ENCODE measurements around the gene PC. TPM values are rescaled to one million over a fixed set of nuclear protein-coding genes. Genes with fewer than 3 reads are reported as not detected.
A peak's percentile ranks its signal among the peaks of the same experiment; 100 is the strongest.

PC gene
- total and polyA plus RNA-seq, 2 donors (not counting 3 experiments of a cell fraction or from before 2014, with no cell fraction given) = 5.5 to 17.5 TPM

GRCh38 chr11:66843776-66844495 is 114.2 kb downstream of the PC start:
- TF ChIP-seq JUN (IDR thresholded peaks at IDR 0.05; ENCODE audit: borderline replicate concordance, insufficient read depth, insufficient read length, low read depth) (no peak), MAX (IDR thresholded peaks at IDR 0.05; ENCODE audit: insufficient read depth, insufficient read length) (no peak), FOS (IDR thresholded peaks at IDR 0.05; ENCODE audit: borderline replicate concordance, insufficient read depth, low read length) (no peak), EZH2 (IDR thresholded peaks at IDR 0.05; ENCODE audit: borderline replicate concordance, low read depth, low read length, severe bottlenecking) (no peak), POLR2AphosphoS5 (IDR thresholded peaks at IDR 0.05; ENCODE audit: insufficient read depth, low read depth, low read length) (no peak), CTCF (IDR thresholded peaks at IDR 0.05; ENCODE audit: extremely low read depth in 1 of 2, insufficient read depth in 1 of 2, low read depth in 1 of 2, low read length in 2 of 2) (no peak), MYC (IDR thresholded peaks at IDR 0.05; ENCODE audit: low read depth, low read length) (no peak), POLR2A (IDR thresholded peaks at IDR 0.05; ENCODE audit: low read depth, low read length) (no peak), GATA2 (IDR thresholded peaks at IDR 0.05; ENCODE audit: insufficient read depth, insufficient read length, low read depth, low read length) (no peak)
- FAIRE-seq (peak; percentile 35), DNase-seq (ENCODE audit: low read depth, low spot score) (no peak)
- Histone ChIP-seq H3K9me3 (replicated peaks; ENCODE audit: control insufficient read depth, insufficient read depth, low read length) (no peaks in the 10 kb centered on the region), H4K20me1 (replicated peaks; ENCODE audit: control insufficient read depth, extremely low read depth, insufficient read depth, low read length) (no peaks in the 10 kb centered on the region), H3K27me3 (ENCODE audit: control insufficient read depth in 2 of 2, insufficient read depth in 2 of 2, low read length in 2 of 2) (no peaks in the 10 kb centered on the region), H3K4me1 (ENCODE audit: control insufficient read depth, extremely low read depth, insufficient read depth, low read length) (peaks cover 27% of the 10 kb centered on the region), H3K27ac (ENCODE audit: insufficient read depth, low read depth, low read length) (peak overlapping the region; percentile 97), H3K79me2 (ENCODE audit: control insufficient read depth, insufficient read depth, low read length) (peaks cover 41% of the 10 kb centered on the region), H3K4me2 (ENCODE audit: insufficient read depth, low read length) (peak overlapping the region; percentile 69), H3K9me1 (replicated peaks; ENCODE audit: control insufficient read depth, extremely low read depth, insufficient read depth, low read length) (no peaks in the 10 kb centered on the region), H3K9ac (replicated peaks; ENCODE audit: extremely low read depth, insufficient read depth, low read length) (peak overlapping the region; percentile 99), H3K4me3 (replicated peaks in 1 of 3; ENCODE audit: insufficient read depth in 1 of 3, low read depth in 1 of 3, low read length in 3 of 3) (peak overlapping the region; percentile 63 to 95 (median 74)), H2AFZ (ENCODE audit: low read depth, low read length) (peak overlapping the region; percentile 75), H3K36me3 (ENCODE audit: control insufficient read depth in 2 of 2, extremely low read depth in 1 of 2, insufficient read depth in 2 of 2, low read length in 2 of 2) (peaks cover 7 to 14% of the 10 kb centered on the region in 2 experiments)
- TSS peak; percentile 58 for BruUV-seq (replicated peaks)
- dilution Hi-C loops (cut with MboI; ENCODE audit: extremely low pct_ligation_motif_present, low sequenced_read_pairs) (no loop called here), intact Hi-C loops (cut with micrococcal nuclease) (loop anchor here (1.0 to 10.0 kb wide), 3 partner anchors 13 to 781 kb away; partner anchors contain the start of genes LRFN4 and NUDT8)
- POLR2A ChIA-PET = interaction anchor here (0.7 kb wide), 1 partner anchor 12 kb away, joined by 4 read pairs; no protein-coding TSS in a partner anchor
- CTCF ChIA-PET = interaction anchor here (0.9 to 4.1 kb wide), 7 partner anchors 8 to 178 kb away, joined by 3 to 44 read pairs (median 6); no protein-coding TSS in a partner anchor

Data from endothelial cell of umbilical vein (primary cell).